Measurements from ENCODE around the gene TRERF1.
"Not testable (repeated sequence)": the region's sequence is repeated elsewhere in the genome, so short reads cannot be mapped to it uniquely, and the experiment has no call there.

The TRERF1 gene

DNA sequence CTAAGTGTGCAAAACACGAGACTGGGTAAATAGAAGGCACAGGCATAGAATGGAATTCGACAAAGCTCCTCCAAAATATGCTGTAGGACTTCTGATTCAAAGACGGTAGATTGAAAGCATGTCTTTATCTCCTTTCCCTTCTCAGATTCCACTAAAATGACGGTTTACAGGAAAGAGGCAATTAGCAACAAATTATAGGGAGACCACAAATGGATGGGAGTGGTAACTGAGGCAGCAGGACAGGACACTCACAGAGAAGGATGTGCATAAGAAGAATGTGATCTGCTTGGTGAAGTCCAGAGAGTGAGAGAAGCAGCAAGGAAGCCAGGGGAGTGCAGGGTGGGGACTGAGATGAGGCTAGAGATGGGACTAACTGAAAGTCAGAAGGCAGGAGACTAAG is 120.7 kb downstream of the TRERF1 start:
- no peak for DNase-seq (ENCODE audit: low read depth)
- H3K4me3 ChIP-seq (ENCODE audit: low read length): no peak overlapping the region
- TF ChIP-seq, protein P1, sequence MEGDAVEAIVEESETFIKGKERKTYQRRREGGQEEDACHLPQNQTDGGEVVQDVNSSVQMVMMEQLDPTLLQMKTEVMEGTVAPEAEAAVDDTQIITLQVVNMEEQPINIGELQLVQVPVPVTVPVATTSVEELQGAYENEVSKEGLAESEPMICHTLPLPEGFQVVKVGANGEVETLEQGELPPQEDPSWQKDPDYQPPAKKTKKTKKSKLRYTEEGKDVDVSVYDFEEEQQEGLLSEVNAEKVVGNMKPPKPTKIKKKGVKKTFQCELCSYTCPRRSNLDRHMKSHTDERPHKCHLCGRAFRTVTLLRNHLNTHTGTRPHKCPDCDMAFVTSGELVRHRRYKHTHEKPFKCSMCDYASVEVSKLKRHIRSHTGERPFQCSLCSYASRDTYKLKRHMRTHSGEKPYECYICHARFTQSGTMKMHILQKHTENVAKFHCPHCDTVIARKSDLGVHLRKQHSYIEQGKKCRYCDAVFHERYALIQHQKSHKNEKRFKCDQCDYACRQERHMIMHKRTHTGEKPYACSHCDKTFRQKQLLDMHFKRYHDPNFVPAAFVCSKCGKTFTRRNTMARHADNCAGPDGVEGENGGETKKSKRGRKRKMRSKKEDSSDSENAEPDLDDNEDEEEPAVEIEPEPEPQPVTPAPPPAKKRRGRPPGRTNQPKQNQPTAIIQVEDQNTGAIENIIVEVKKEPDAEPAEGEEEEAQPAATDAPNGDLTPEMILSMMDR (conservative IDR thresholded peaks at IDR 0.05; ENCODE audit: low read depth, low read length): no peak

DNA sequence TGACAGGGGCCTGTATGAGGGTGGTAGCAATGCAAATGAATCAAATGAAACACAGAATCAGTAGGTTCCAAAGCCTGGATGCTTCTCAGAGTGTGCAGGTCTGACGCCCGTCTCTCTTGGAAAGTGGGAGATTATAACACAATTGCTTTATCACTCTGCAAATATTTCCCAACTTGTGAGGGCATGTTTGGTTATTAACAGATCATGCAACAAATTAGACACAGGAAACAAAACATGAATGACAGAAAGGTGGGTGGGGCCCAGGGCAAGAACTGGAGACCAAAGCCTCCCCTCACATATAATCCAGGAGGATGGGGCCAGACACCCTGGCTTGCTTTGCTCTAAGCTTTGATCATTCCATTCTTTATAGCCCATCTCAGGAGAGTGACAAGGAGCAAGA is 125.5 kb downstream of the TRERF1 start:
- TF ChIP-seq, protein P1 (conservative IDR thresholded peaks at IDR 0.05; ENCODE audit: low read depth, low read length): no peak
- H3K4me3 ChIP-seq (ENCODE audit: low read length): no peak overlapping the region
- no peak for DNase-seq (ENCODE audit: low read depth)

DNA sequence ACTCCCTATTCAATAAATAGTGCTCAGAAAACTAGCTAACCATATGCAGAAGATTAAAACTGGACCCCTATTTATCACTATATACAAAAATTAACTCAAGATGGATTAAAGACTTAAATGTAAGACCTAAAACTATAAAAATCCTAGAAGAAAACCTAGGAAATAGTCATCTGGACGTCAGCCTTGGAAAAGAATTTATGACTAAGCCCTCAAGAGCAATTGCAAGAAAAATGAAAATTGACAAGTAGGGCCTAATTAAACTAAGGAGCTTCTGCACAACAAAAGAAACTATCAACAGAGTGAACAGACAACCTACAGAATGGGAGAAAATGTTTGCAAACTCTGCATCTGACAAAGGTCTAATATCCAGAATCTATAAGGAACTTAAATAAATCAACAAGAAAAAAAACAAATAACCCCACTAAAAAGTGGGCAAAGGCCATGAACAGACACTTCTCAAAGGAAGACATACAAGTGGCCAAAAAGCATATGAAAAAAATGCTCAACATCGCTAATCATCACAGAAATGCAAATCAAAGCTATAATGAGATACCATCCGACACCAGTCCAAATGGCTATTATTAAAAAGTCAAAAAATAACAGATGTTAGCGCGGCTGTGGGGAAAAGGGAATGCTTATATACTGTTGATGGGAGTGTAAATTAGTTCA is 126.9 kb downstream of the TRERF1 start:
- H3K4me3 ChIP-seq (ENCODE audit: low read length): not testable (repeated sequence)
- DNase-seq (ENCODE audit: low read depth): peak; percentile 66

DNA sequence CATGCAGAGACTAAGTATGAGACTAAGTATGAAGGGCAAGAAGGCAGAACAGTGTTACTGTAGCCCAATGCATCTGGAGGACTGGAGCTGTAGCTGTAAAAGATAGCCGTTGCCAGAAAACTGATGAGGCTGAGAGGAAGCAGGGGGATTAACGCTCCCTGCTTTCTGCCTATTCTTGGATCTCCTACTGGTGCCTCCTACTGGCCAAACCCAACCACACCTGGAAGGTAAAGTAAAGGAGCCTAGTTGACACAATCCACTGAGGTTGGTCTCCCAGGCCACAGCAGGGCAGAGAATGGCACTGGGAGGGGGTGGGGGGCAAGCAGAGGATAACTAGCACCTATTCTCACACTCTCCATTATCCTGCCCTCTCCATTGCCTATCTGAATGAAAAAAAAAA is 129.1 kb downstream of the TRERF1 start:
- H3K4me3 ChIP-seq (ENCODE audit: low read length): no peak overlapping the region
- DNase-seq (ENCODE audit: low read depth): no peak
- TF ChIP-seq, protein P1 (conservative IDR thresholded peaks at IDR 0.05; ENCODE audit: low read depth, low read length): peak; percentile 30

DNA sequence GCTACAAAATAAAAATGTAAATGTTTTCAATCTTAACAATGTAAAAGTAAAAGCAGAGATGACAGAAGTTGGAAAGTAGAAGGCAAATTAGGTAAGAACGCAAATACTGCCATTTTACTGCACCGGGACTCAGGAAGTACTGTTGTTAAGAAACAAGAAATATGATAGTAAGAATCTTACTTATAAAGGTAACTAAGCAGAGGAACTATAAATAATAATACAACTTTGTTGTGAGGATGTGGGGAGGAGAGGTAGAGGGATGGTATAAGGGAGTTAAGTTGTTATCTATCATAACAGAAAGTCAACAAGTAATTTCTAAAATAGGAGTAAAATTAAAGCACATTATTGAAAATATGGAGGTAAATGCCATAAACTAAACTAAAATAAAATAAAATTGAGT is 129.8 kb downstream of the TRERF1 start:
- no peak for DNase-seq (ENCODE audit: low read depth)
- TF ChIP-seq, protein P1 (conservative IDR thresholded peaks at IDR 0.05; ENCODE audit: low read depth, low read length): no peak
- no peak overlapping the region for H3K4me3 ChIP-seq (ENCODE audit: low read length)

DNA sequence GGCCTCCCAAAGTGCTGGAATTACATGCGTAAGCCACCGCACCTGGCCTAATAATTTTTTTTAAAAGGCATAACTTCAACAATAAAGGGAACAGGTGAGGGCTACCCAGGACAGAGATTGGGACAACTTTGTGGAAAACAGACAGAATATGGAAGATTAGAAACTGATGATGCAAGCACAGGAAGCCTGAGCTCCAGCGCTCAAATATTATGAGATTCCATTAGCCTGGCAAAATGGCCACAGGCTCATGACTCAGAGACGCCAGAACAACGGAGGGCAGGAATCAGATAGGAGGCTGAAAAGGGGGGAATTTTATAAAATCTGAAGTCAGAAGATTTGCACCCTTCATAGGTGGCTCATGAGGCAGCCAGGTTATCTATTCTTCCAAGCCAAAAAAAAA is 131.0 kb downstream of the TRERF1 start:
- no peak for DNase-seq (ENCODE audit: low read depth)

DNA sequence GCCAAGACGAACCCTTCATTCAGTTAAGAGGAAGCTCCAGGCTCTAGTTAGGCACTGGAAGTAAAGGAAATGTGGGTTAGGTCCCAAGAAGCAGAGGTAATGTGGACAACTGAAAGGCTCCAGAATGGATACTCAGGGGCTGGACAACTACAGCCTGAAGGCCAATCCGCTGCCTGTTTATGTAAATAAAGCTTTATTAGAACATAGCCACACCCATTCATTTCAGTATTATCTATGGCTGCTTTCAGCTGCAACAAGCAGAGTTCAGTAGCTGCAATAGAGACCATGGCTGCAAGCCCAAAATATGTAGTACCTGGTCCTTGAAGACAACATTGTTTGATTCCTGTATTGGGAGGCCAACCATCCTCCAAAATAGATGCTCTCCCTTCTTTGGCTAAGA is 133.2 kb downstream of the TRERF1 start:
- no peak for DNase-seq (ENCODE audit: low read depth)
- TF ChIP-seq, protein P1 (conservative IDR thresholded peaks at IDR 0.05; ENCODE audit: low read depth, low read length): no peak
- no peak overlapping the region for H3K4me3 ChIP-seq (ENCODE audit: low read length)

More for the DNA sequence above, 131.0 kb downstream of the TRERF1 start:
- TF ChIP-seq, protein P1 (conservative IDR thresholded peaks at IDR 0.05; ENCODE audit: low read depth, low read length): no peak
- no peak overlapping the region for H3K4me3 ChIP-seq (ENCODE audit: low read length)

Data from retinal pigment epithelial cell (primary cell).